ENCODE measurements around the gene ATP11A. TPM values are rescaled to one million over a fixed set of nuclear protein-coding genes. Genes with fewer than 3 reads are reported as not detected.

The ATP11A gene
- total RNA-seq, 1 experiment from 2014 or later, result 232 TPM

DNA sequence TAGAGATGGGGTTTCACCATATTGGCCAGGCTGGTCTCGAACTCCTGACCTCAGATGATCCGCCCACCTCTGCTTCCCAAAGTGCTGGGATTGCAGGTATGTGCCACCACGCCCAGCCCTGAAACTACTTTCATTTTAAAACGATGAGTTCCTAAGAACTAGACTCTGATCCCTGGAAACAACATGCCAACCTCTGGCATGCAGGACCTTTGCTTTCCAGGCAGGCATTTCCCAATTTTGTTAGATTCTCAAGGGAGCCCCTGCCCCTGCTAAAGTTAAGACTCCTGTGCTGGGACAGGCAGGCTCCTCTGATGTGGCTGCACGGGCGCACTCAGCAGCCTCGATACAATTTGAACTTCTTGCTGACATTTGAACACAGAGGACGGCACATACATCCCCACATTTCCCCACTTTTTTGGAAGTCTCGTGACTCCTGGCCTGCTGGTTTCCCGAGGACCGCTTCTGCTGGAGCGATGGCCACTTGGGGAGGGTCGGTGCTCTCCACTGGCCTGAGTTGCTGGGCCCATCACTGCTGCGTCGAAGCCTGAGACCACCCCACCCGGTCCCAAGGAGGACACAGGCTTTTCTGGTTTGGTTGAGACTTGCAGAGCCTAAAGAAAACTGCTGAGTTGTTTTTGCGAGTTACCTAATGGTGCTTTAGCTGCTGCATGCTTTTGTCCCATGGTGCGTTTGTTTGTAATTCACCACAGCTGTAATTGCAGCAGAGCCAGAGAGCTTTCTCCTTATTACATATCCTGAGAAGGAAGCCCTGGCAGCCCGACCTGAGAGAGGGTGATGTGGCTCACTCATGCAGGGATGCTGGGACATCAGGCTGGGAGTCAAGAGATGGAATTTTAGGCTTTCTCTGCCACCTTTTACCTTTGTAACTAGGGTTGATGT, 8.2 kb downstream of the ATP11A start:
- Mint-ChIP-seq H3K27ac (ENCODE audit: unreplicated experiment) (peak overlapping the region; percentile 72), H3K27me3 (ENCODE audit: insufficient read depth, unreplicated experiment) (no peaks in the 10 kb centered on the region), H3K9me3 (ENCODE audit: unreplicated experiment) (no peaks in the 10 kb centered on the region), H3K36me3 (ENCODE audit: insufficient read depth, unreplicated experiment) (peaks cover 62% of the 10 kb centered on the region), H3K4me1 (ENCODE audit: low read depth, unreplicated experiment) (peaks cover 34% of the 10 kb centered on the region), H3K4me3 (ENCODE audit: unreplicated experiment) (no peak overlapping the region)
- no TSS peak for BruUV-seq (replicated peaks)
- no peaks in the 10 kb centered on the region for H3K27me3 ChIP-seq (replicated peaks; ENCODE audit: control insufficient read depth, insufficient read depth, low read length)
- H3K9me3 ChIP-seq, result no peaks in the 10 kb centered on the region
- DNase-seq, result peak in 1 of 2 experiments; percentile 20
- TF ChIP-seq, protein P1, sequence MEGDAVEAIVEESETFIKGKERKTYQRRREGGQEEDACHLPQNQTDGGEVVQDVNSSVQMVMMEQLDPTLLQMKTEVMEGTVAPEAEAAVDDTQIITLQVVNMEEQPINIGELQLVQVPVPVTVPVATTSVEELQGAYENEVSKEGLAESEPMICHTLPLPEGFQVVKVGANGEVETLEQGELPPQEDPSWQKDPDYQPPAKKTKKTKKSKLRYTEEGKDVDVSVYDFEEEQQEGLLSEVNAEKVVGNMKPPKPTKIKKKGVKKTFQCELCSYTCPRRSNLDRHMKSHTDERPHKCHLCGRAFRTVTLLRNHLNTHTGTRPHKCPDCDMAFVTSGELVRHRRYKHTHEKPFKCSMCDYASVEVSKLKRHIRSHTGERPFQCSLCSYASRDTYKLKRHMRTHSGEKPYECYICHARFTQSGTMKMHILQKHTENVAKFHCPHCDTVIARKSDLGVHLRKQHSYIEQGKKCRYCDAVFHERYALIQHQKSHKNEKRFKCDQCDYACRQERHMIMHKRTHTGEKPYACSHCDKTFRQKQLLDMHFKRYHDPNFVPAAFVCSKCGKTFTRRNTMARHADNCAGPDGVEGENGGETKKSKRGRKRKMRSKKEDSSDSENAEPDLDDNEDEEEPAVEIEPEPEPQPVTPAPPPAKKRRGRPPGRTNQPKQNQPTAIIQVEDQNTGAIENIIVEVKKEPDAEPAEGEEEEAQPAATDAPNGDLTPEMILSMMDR (IDR thresholded peaks at IDR 0.05; ENCODE audit: insufficient read depth in 1 of 2, low read depth in 1 of 2, low read length in 1 of 2, severe bottlenecking in 1 of 2, unreplicated experiment in 1 of 2), result no peak
- no peaks in the 10 kb centered on the region for H3K36me3 ChIP-seq (ENCODE audit: control insufficient read depth, insufficient read depth, low read length)
- POLR2A ChIA-PET, result no interaction called here
- CTCF ChIA-PET, result interaction anchor here (0.6 kb wide), 1 partner anchor 70 kb away, joined by 4 read pairs; no protein-coding TSS in a partner anchor
- intact Hi-C loops (cut with micrococcal nuclease; ENCODE audit: unreplicated experiment), result no loop called here
- no peak overlapping the region for H3K4me3 ChIP-seq (ENCODE audit: low read depth, low read length)
- peaks cover 25% of the 10 kb centered on the region for H3K4me1 ChIP-seq

DNA sequence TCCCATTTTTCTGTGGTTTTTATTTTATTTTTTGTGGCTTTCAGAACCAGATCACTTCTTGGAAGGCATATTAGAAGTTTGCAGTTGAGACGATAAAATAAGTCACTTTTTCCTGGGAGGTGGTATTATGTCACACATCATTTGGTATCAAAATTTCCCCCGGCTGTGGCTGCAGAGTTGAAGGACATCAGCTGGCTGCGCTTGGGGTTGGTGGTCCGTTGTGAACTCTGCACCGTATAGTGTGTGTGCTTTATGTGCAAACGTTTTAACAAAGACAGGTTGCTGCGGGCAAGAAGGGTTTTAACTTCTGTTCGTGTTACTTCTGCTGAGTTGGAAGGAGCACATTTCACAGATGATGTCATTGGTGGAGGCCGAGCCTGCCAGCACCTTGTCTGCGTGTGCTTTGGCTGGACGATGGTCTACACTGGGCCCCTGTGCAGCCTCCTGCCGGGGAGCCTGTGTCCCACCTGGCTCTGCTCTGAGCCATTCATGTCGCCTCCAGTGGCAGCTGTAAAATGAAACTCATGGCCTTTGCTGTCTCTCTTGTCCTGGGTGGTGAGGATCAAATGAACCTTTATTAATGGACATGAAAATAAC, 9.6 kb downstream of the ATP11A start:
- peaks cover 17% of the 10 kb centered on the region for H3K4me1 ChIP-seq
- no TSS peak for BruUV-seq (replicated peaks)
- Mint-ChIP-seq H3K4me1 (ENCODE audit: low read depth, unreplicated experiment) (peaks cover 27% of the 10 kb centered on the region), H3K4me3 (ENCODE audit: unreplicated experiment) (no peak overlapping the region), H3K9me3 (ENCODE audit: unreplicated experiment) (no peaks in the 10 kb centered on the region), H3K36me3 (ENCODE audit: insufficient read depth, unreplicated experiment) (peaks cover 65% of the 10 kb centered on the region), H3K27me3 (ENCODE audit: insufficient read depth, unreplicated experiment) (no peaks in the 10 kb centered on the region), H3K27ac (ENCODE audit: unreplicated experiment) (no peak overlapping the region)
- no peaks in the 10 kb centered on the region for H3K27me3 ChIP-seq (replicated peaks; ENCODE audit: control insufficient read depth, insufficient read depth, low read length)
- DNase-seq, result peak in 1 of 2 experiments; percentile 15
- TF ChIP-seq, protein P1 (IDR thresholded peaks at IDR 0.05; ENCODE audit: insufficient read depth in 1 of 2, low read depth in 1 of 2, low read length in 1 of 2, severe bottlenecking in 1 of 2, unreplicated experiment in 1 of 2), result no peak
- H3K36me3 ChIP-seq (ENCODE audit: control insufficient read depth, insufficient read depth, low read length), result no peaks in the 10 kb centered on the region
- H3K9me3 ChIP-seq, result no peaks in the 10 kb centered on the region
- CTCF ChIA-PET, result no interaction called here
- no peak overlapping the region for H3K4me3 ChIP-seq (ENCODE audit: low read depth, low read length)
- intact Hi-C loops (cut with micrococcal nuclease; ENCODE audit: unreplicated experiment), result no loop called here
- POLR2A ChIA-PET, result no interaction called here

- ChIA-PET CTCF (no interaction called here), POLR2A (no interaction called here)
- H3K4me3 ChIP-seq (ENCODE audit: low read depth, low read length), result no peak overlapping the region
- H3K36me3 ChIP-seq (ENCODE audit: control insufficient read depth, insufficient read depth, low read length), result no peaks in the 10 kb centered on the region
- H3K4me1 ChIP-seq, result peaks cover 10% of the 10 kb centered on the region; the same call in 1 of the 2 replicates
- no peaks in the 10 kb centered on the region for H3K27me3 ChIP-seq (replicated peaks; ENCODE audit: control insufficient read depth, insufficient read depth, low read length)
- H3K27ac Mint-ChIP-seq (ENCODE audit: unreplicated experiment), result no peak overlapping the region
- H3K36me3 Mint-ChIP-seq (ENCODE audit: insufficient read depth, unreplicated experiment), result peaks cover 76% of the 10 kb centered on the region
- BruUV-seq (replicated peaks), result no TSS peak
- intact Hi-C loops (cut with micrococcal nuclease; ENCODE audit: unreplicated experiment), result no loop called here
- H3K4me3 Mint-ChIP-seq (ENCODE audit: unreplicated experiment), result no peak overlapping the region
- peaks cover 18% of the 10 kb centered on the region for H3K4me1 Mint-ChIP-seq (ENCODE audit: low read depth, unreplicated experiment)
- H3K9me3 Mint-ChIP-seq (ENCODE audit: unreplicated experiment), result no peaks in the 10 kb centered on the region
- H3K27me3 Mint-ChIP-seq (ENCODE audit: insufficient read depth, unreplicated experiment), result no peaks in the 10 kb centered on the region
- DNase-seq, result peak in 1 of 2 experiments; percentile 24
- no peaks in the 10 kb centered on the region for H3K9me3 ChIP-seq
- TF ChIP-seq, protein P1 (IDR thresholded peaks at IDR 0.05; ENCODE audit: insufficient read depth in 1 of 2, low read depth in 1 of 2, low read length in 1 of 2, severe bottlenecking in 1 of 2, unreplicated experiment in 1 of 2), result no peak
Measured at GRCh38 chr13:112700291-112701060, 10.6 kb downstream of the ATP11A start.

Data from Caco-2 (cell line).